ENCODE results near the gene CHIA. TPM values are rescaled to one million over a fixed set of nuclear protein-coding genes. Genes with fewer than 3 reads are reported as not detected.

Gene CHIA
- total RNA-seq, 2 donors from 2014 or later, result not detected

DNA sequence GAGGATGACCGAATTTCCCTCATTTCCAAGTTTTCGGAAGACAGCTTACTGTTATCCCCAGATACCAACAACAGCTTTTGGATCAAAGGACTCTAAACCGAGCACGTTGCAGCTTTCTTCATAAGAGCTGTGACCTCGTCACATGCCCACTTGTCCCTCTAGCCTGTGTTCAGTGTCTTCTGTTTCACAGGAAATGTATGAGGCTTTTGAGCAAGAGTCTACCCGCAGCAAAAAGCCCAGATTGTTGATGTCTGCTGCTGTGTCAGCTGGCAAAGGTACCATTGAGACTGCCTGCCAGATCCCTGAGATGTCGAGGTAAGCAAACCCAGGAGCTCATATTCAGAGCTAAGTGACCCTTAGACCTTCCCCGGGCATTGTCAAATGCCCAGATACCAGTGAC is 39.1 kb upstream of the CHIA start:
- no peaks in the 10 kb centered on the region for H3K27me3 ChIP-seq
- intact Hi-C loops (cut with DNase I), result no loop called here
- H3K4me1 ChIP-seq, result no peaks in the 10 kb centered on the region
- no peak for DNase-seq
- no peak overlapping the region for H3K27ac ChIP-seq
- TF ChIP-seq, protein P1, sequence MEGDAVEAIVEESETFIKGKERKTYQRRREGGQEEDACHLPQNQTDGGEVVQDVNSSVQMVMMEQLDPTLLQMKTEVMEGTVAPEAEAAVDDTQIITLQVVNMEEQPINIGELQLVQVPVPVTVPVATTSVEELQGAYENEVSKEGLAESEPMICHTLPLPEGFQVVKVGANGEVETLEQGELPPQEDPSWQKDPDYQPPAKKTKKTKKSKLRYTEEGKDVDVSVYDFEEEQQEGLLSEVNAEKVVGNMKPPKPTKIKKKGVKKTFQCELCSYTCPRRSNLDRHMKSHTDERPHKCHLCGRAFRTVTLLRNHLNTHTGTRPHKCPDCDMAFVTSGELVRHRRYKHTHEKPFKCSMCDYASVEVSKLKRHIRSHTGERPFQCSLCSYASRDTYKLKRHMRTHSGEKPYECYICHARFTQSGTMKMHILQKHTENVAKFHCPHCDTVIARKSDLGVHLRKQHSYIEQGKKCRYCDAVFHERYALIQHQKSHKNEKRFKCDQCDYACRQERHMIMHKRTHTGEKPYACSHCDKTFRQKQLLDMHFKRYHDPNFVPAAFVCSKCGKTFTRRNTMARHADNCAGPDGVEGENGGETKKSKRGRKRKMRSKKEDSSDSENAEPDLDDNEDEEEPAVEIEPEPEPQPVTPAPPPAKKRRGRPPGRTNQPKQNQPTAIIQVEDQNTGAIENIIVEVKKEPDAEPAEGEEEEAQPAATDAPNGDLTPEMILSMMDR (IDR thresholded peaks at IDR 0.05), result no peak
- H3K4me3 ChIP-seq, result no peak overlapping the region
- no peaks in the 10 kb centered on the region for H3K36me3 ChIP-seq
- no peak overlapping the region for H3K9ac ChIP-seq (ENCODE audit: low read depth in 2 of 2, low read length in 2 of 2)
- no peaks in the 10 kb centered on the region for H3K9me3 ChIP-seq

DNA sequence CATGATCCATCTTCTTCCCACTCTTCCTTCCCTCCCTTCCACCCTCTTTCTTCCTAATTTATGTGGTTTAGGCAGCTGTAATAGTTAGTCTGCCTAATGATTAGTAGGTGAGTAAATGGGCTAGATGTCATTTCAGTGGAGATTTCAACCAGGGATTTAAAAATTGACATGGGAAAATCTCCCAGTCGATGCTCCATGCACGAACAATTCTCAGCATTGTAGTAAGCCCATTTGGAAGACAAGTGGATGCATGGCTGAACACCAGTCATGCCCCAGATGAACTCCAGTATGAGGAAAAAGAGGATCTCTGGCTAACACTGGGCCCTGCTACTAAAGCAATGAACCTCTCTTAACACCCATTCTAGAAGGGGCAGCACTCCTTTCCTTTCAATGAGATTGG is 37.9 kb upstream of the CHIA start:
- intact Hi-C loops (cut with DNase I), result no loop called here
- Histone ChIP-seq H3K4me3 (no peak overlapping the region), H3K9me3 (no peaks in the 10 kb centered on the region), H3K27ac (no peak overlapping the region), H3K27me3 (no peaks in the 10 kb centered on the region), H3K4me1 (no peaks in the 10 kb centered on the region), H3K36me3 (no peaks in the 10 kb centered on the region), H3K9ac (ENCODE audit: low read depth in 2 of 2, low read length in 2 of 2) (no peak overlapping the region)
- no peak for DNase-seq
- TF ChIP-seq, protein P1 (IDR thresholded peaks at IDR 0.05), result no peak

DNA sequence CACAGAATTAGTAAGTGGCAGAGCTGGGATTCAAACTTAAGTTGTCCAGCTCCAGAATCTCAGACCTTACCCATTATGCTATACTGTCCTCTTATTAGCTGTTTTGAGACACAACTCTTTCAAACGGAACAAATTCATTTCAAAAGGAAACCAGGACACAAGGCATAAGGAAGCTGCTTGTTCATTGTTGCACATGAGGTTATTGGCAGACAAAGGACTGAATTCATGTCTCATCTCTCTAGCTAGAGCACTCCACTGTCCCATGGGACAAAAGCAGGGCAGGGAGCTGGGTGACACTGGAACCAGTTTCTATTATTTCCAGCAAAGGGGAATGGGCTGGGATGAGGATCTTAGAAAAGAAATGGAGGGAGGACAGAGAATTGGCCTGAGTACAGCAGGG is 36.8 kb upstream of the CHIA start:
- TF ChIP-seq, protein P1 (IDR thresholded peaks at IDR 0.05), result no peak
- Histone ChIP-seq H3K9me3 (no peaks in the 10 kb centered on the region), H3K4me1 (no peaks in the 10 kb centered on the region)

DNA sequence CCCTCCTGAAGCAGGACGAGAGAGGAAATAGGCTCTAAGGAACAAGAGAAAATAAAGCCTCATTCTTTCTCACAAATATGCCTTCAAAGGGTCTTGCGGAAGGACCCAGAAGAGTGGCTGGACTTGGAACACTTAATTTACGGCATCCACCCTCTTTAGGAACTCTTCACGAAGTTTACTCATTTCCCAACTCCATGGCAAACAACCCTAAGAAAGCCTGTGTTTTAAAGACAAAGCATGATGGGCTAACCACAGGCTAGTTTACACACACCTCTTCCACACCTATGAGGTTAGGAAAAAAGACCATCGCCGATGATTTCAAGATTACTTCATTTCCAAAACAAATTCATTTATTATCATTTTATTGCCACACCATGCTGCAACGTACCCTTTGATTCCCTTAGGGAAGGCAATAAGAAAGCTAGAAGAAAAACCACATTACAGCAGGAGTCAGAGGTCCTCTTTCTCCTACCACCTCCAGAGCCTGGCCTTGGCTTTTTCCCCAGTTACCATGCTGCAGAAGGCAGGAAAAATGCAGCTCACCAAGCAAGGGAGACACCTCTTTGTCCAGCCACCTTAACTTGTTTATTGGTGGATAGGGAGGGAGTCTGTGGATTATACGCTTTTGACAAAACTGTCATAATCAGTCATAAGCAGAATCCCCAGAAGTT is 33.5 kb upstream of the CHIA start:
- Histone ChIP-seq H3K4me3 (no peak overlapping the region), H3K4me1 (no peaks in the 10 kb centered on the region), H3K9me3 (no peaks in the 10 kb centered on the region), H3K27ac (no peak overlapping the region), H3K27me3 (no peaks in the 10 kb centered on the region), H3K36me3 (no peaks in the 10 kb centered on the region), H3K9ac (ENCODE audit: low read depth in 2 of 2, low read length in 2 of 2) (no peak overlapping the region)
- no peak for DNase-seq
- TF ChIP-seq, protein P1 (IDR thresholded peaks at IDR 0.05), result no peak
- intact Hi-C loops (cut with DNase I), result no loop called here

More for the DNA sequence above, 36.8 kb upstream of the CHIA start:
- intact Hi-C loops (cut with DNase I), result no loop called here
- Histone ChIP-seq H3K4me3 (no peak overlapping the region), H3K36me3 (no peaks in the 10 kb centered on the region), H3K27me3 (no peaks in the 10 kb centered on the region), H3K27ac (no peak overlapping the region), H3K9ac (ENCODE audit: low read depth in 2 of 2, low read length in 2 of 2) (no peak overlapping the region)
- DNase-seq, result no peak

DNA sequence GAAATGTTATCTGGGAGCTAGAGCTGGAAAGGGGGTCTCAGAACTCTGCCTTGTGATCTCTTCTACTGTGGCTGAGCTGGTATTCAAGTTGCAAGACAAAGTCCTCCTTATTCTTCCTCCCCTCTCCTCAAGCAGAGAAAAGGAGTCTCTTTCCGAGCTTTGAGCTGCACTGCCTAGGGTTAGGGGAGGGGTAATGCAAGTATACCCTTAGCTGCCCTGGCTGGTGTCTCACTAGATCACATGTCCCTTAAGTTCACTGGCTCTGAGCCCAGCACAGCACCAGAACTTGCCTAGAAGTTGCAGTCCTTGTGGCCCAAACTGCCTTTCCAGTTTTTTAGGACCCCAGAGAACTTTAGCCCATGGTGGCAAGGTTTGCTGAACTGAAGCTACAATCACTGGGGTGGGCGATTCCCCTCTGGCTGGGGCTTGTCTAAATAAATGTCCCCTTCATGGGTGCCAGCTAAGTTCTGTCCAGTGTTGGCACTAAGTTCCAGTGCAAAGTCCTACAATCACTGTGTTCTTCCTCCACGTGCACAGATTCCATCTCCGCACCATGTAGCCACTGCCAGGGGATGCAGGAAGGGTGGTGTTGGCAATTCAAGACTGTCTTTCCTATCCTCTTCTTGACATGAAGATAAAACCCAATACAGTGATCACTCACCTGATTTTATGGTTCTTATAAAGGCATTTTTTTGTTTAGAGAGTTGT is 22.7 kb upstream of the CHIA start:
- intact Hi-C loops (cut with DNase I), result no loop called here

More for the DNA sequence above, 22.7 kb upstream of the CHIA start:
- Histone ChIP-seq H3K27ac (no peak overlapping the region), H3K9ac (ENCODE audit: low read depth in 2 of 2, low read length in 2 of 2) (no peak overlapping the region), H3K36me3 (no peaks in the 10 kb centered on the region), H3K4me3 (no peak overlapping the region), H3K9me3 (no peaks in the 10 kb centered on the region), H3K4me1 (no peaks in the 10 kb centered on the region), H3K27me3 (peaks cover 18% of the 10 kb centered on the region)
- TF ChIP-seq, protein P1 (IDR thresholded peaks at IDR 0.05), result no peak
- no peak for DNase-seq
